Heart left ventricle (tissue), 13 donors: ENCODE measurements around the gene ANO2.

ENCODE experiments used
- POLR2A ChIP-seq, 2 donors: fragments of 450-650 bp; IDR thresholded peaks; one replicate each; pipeline ENCODE4 v1.6.1; 2017; ENCODE audit warnings: antibody characterized with exemption in 2 of 2, mild to moderate bottlenecking in 2 of 2, moderate library complexity in 2 of 2
- TF ChIP-seq, protein P1 (sequence below), 12 donors: fragments of 200-600 bp; sonication (generic) in 4 of 12; IDR thresholded peaks; one replicate each; pipeline versions ENCODE4 v1.5.0 to v1.8.0; 2018 to 2022; ENCODE audit warnings: antibody characterized with exemption in 12 of 12, mild to moderate bottlenecking in 5 of 12
- donor health status: ischemic (EF 13 %, LVEDD 7.1; RV severe dilation, severe dysfunction).
- donor health status: DM: no; HTN: yes; CAD: no.
- donor health status: DM: no; HTN: no; CAD: no.
- donor health status: ischemic (EF 25% LVEDD 6.9; RV normal size, moderate dysfunction).
- donor health status: ischemic (EF 25% LVEDD 5.7; RV mildly dilated, moderate dysfunction).
- donor health status: ischemic (EF 35%, LVEDD 5.7; RV mildly dilated, moderate dysfunction).
- donor health status: nonischemic (EF 11% LVEDD 7.7; RV severe dilation, severe dysfunction).
- donor health status: DM: yes; HTN: yes; CAD: no.
- donor health status: PGD.
- donor health status: ischemic (EF 29% LVEDD 5.4; RV normal size, mild dysfunction).
- donor health status: nonischemic (EF 23%, LVEDD 6.1; RV moderate dilation, normal function).

DNA sequence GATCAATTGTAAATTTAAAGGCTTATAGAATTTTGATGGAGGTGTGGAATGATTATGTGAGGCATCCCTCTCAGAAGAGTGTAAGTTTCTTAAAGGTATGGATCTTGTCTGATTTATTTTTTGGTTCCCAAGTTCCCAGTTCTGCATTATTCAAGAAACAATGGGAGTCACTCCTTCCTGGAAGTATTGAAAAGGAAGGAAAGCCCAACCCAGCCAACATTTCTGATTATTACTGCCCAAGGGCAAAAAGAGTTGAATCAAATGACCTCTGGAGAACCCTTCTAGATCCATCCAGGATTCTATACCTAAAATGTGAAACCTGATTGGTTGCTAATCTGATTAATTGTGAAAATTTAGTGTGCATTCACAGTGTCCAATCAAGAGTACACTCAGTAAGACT, 166.2 kb downstream of the ANO2 start:
- TF ChIP-seq, protein P1, sequence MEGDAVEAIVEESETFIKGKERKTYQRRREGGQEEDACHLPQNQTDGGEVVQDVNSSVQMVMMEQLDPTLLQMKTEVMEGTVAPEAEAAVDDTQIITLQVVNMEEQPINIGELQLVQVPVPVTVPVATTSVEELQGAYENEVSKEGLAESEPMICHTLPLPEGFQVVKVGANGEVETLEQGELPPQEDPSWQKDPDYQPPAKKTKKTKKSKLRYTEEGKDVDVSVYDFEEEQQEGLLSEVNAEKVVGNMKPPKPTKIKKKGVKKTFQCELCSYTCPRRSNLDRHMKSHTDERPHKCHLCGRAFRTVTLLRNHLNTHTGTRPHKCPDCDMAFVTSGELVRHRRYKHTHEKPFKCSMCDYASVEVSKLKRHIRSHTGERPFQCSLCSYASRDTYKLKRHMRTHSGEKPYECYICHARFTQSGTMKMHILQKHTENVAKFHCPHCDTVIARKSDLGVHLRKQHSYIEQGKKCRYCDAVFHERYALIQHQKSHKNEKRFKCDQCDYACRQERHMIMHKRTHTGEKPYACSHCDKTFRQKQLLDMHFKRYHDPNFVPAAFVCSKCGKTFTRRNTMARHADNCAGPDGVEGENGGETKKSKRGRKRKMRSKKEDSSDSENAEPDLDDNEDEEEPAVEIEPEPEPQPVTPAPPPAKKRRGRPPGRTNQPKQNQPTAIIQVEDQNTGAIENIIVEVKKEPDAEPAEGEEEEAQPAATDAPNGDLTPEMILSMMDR (IDR thresholded peaks at IDR 0.05) = no peak
- no peak for TF ChIP-seq POLR2A (IDR thresholded peaks at IDR 0.05)
